Measurements from ENCODE around the gene RASGRP2. TPM values are rescaled to one million over a fixed set of nuclear protein-coding genes. Genes with fewer than 3 reads are reported as not detected.
A peak's percentile ranks its signal among the peaks of the same experiment; 100 is the strongest.

Gene RASGRP2
- total RNA-seq, 2 donors from 2014 or later = 13.3 to 28.7 TPM

GRCh38 chr11:64764040-64764611 lies 20.2 kb upstream of the RASGRP2 start:
- Histone ChIP-seq H3K4me3 (no peak overlapping the region), H3K27me3 (replicated peaks; ENCODE audit: insufficient read depth) (no peaks in the 10 kb centered on the region), H3K4me1 (replicated peaks) (peaks cover 6% of the 10 kb centered on the region), H3K36me3 (peaks cover 26 to 40% of the 10 kb centered on the region in 2 donors), H3K9me3 (no peaks in the 10 kb centered on the region), H3K27ac (peak overlapping the region; percentile 23 to 38)
- TF ChIP-seq CTCF (IDR thresholded peaks at IDR 0.05) = no peak
- no peak for TF ChIP-seq POLR2AphosphoS5 (IDR thresholded peaks at IDR 0.05)
- no peak for TF ChIP-seq POLR2A (IDR thresholded peaks at IDR 0.05)
- intact Hi-C loops (cut with DNase I) = no loop called here
- 55% methylated on average over 11 of the region's 11 CpGs for WGBS
- DNase-seq (ENCODE audit: low spot score) = no peak

GRCh38 chr11:64763526-64764039 lies 19.6 kb upstream of the RASGRP2 start:
- Histone ChIP-seq H3K4me1 (replicated peaks) (peaks cover 6% of the 10 kb centered on the region), H3K36me3 (peaks cover 22 to 34% of the 10 kb centered on the region in 2 donors), H3K27me3 (replicated peaks; ENCODE audit: insufficient read depth) (no peaks in the 10 kb centered on the region), H3K27ac (peak overlapping the region; percentile 34 to 38), H3K4me3 (no peak overlapping the region), H3K9me3 (no peaks in the 10 kb centered on the region)
- no peak for TF ChIP-seq POLR2AphosphoS5 (IDR thresholded peaks at IDR 0.05)
- TF ChIP-seq CTCF (IDR thresholded peaks at IDR 0.05) = no peak
- TF ChIP-seq POLR2A (IDR thresholded peaks at IDR 0.05) = no peak
- 53% methylated on average over 6 of the region's 6 CpGs for WGBS
- intact Hi-C loops (cut with DNase I) = no loop called here
- no peak for DNase-seq (ENCODE audit: low spot score)

GRCh38 chr11:64762674-64763525 lies 19.0 kb upstream of the RASGRP2 start:
- Histone ChIP-seq H3K4me3 (no peak overlapping the region), H3K36me3 (peaks cover 16 to 27% of the 10 kb centered on the region in 2 donors), H3K27me3 (replicated peaks; ENCODE audit: insufficient read depth) (no peaks in the 10 kb centered on the region), H3K27ac (peak overlapping the region; percentile 34 to 38), H3K9me3 (no peaks in the 10 kb centered on the region), H3K4me1 (replicated peaks) (peaks cover 6% of the 10 kb centered on the region)
- TF ChIP-seq POLR2AphosphoS5 (IDR thresholded peaks at IDR 0.05) (no peak), POLR2A (IDR thresholded peaks at IDR 0.05) (no peak), CTCF (IDR thresholded peaks at IDR 0.05) (no peak)
- 25% methylated on average over 13 of the region's 13 CpGs for WGBS
- intact Hi-C loops (cut with DNase I) = no loop called here
- DNase-seq (ENCODE audit: low spot score) = no peak

GRCh38 chr11:64762277-64762673 lies 18.3 kb upstream of the RASGRP2 start:
- no peak for TF ChIP-seq POLR2A (IDR thresholded peaks at IDR 0.05)
- no peak for TF ChIP-seq POLR2AphosphoS5 (IDR thresholded peaks at IDR 0.05)
- no peak for TF ChIP-seq CTCF (IDR thresholded peaks at IDR 0.05)
- Histone ChIP-seq H3K27ac (peak overlapping the region; percentile 34 to 38), H3K9me3 (no peaks in the 10 kb centered on the region), H3K4me1 (replicated peaks) (peaks cover 6% of the 10 kb centered on the region), H3K36me3 (peaks cover 10 to 21% of the 10 kb centered on the region in 2 donors), H3K27me3 (replicated peaks; ENCODE audit: insufficient read depth) (no peaks in the 10 kb centered on the region), H3K4me3 (no peak overlapping the region)
- no peak for DNase-seq (ENCODE audit: low spot score)
- 19% methylated on average over 5 of the region's 5 CpGs for WGBS
- intact Hi-C loops (cut with DNase I) = no loop called here

Data from prostate gland (tissue), 2 donors.